HG02973 (cell line): ENCODE data around the gene MPDU1.

Experiments
- ATAC-seq: cut with Tn5 transposase; IDR thresholded peaks from one replicate; pipeline ENCODE4 v1.9.1; 2021; ENCODE audit warnings: moderate library complexity; ENCODE audit not compliant: unreplicated experiment

Gene MPDU1

DNA sequence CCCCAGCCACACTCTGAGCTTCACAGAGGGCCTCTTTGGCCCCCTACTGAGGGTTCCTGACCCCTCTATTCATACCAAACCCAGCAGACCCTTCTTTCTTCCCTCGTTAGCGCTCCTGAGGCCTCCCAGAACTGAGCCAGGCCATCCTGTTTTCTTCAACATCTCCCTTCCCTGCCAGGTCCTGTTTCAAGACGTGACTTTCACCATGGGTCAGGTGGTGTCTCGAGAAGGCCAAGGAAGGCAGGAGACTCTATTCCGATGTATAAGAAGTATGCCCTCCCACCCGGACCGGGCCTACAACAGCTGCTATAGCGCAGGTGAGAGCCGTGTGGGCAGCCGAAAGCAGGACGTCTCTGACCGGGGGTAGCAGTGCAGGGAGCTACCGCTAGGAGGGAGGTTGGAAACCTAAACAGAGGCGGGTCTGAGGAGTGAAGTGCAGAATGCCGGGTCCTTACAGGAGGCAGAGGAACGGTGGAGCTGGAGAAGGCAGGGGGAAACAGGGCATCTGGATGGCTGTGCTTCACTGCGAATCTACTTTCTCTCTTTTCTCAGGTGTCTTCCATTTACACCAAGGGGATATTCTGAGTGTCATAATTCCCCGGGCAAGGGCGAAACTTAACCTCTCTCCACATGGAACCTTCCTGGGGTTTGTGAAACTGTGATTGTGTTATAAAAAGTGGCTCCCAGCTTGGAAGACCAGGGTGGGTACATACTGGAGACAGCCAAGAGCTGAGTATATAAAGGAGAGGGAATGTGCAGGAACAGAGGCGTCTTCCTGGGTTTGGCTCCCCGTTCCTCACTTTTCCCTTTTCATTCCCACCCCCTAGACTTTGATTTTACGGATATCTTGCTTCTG, 23.3 kb upstream of the MPDU1 start:
- ATAC-seq, result no peak

DNA sequence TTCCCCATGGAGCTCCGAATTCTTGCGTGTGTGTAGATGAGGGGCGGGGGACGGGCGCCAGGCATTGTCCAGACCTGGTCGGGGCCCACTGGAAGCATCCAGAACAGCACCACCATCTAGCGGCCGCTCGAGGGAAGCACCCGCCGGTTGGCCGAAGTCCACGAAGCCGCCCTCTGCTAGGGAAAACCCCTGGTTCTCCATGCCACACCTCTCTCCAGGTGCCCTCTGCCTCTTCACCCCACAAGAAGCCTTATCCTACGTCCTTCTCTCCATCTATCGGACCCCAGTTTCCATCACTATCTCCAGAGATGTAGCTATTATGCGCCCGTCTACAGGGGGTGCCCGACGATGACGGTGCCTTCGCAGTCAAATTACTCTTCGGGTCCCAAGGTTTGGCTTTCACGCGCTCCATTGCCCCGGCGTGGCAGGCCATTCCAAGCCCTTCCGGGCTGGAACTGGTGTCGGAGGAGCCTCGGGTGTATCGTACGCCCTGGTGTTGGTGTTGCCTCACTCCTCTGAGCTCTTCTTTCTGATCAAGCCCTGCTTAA, 22.6 kb upstream of the MPDU1 start:
- ATAC-seq, result peak; percentile 43

DNA sequence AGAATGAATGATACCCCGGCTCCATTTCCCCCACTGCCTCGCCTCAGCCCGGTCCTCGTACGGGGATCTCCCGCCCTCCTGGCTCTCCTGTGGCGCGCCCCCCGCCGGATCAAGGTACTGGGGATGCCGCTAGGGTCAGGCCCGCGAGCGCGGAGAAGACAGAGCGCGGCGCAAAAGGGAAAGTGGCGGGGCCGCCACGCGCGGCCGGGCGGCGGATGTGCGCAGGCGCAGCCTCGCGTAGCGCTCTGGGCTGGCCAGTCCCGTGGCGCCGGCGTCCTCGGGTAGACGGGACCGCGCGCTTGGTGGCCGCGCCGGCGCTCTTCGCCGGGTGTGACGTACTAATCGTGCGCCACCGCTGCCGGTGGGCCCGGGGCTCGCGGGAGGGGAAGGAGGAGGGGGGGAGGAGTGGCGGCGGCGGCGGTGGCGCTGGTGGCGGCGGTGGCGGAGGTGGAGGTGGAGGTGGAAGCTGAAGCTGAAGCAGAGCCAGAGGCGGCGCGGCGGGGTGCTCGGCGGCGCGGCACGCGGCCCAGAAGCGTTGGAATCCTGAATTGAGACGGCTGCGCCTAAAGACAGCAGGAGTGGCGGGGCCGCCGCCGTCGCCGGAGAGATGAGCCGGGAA, 22.0 kb upstream of the MPDU1 start, which contains the start of gene SENP3:
Gene SENP3 (plus strand): TSS at position 331 of the 619 bp plus-strand sequence. CDS start 1,158 bp downstream, outside the sequence.
- ATAC-seq, result peak; percentile 47

DNA sequence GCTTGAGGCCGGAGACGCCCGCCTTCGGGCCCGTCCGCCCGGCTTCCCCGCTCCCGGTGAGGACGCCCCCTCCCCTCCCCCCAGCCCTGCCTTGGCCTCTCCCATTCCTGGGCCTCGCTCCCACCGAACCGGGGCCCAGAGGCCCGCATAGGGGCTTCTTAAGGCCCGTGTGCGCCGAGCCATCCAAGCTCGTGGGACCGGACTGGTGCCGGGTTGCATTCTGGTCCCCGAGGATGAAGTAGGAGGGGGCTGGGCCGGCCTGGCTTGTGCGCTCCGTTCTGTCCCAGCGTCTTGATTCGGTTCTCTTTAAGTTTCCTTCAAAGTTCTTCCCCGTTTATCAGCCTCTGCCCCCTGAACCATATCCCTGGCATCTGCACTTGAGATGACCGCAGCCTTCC, 21.4 kb upstream of the MPDU1 start:
- ATAC-seq, result no peak

DNA sequence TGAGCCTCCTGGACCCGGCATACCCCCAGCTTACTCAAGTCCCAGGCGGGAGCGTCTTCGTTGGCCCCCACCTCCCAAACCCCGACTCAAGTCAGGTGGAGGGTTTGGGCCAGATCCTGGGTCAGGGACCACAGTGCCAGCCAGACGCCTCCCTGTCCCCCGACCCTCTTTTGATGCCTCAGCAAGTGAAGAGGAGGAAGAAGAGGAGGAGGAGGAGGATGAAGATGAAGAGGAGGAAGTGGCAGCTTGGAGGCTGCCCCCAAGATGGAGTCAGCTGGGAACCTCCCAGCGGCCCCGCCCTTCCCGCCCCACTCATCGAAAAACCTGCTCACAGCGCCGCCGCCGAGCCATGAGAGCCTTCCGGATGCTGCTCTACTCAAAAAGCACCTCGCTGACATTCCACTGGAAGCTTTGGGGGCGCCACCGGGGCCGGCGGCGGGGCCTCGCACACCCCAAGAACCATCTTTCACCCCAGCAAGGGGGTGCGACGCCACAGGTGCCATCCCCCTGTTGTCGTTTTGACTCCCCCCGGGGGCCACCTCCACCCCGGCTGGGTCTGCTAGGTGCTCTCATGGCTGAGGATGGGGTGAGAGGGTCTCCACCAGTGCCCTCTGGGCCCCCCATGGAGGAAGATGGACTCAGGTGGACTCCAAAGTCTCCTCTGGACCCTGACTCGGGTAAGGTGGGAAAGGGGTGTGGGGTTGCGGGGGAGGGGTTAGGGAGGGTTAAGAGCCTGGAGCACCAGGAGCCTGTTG, 20.4 kb upstream of the MPDU1 start:
- ATAC-seq, result no peak

DNA sequence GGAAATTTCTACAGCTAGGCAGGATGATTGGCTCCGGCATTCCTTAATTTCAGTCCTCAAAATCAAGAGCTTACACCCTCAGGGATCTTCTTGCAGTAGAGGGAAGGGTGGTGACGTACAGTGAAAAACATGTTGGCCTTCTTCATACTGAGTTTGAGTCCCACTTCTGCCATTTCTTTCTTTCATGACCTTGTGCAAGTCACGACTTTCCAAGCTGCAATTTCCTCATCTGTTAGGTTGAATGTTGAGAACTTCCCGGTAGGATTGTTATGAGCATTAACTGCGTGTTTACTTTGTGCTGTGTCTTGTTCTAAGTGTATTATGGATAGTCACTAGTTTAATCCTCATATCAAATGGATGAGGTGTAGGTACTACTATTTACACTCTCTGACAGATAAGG, 14.1 kb upstream of the MPDU1 start:
- no peak for ATAC-seq

DNA sequence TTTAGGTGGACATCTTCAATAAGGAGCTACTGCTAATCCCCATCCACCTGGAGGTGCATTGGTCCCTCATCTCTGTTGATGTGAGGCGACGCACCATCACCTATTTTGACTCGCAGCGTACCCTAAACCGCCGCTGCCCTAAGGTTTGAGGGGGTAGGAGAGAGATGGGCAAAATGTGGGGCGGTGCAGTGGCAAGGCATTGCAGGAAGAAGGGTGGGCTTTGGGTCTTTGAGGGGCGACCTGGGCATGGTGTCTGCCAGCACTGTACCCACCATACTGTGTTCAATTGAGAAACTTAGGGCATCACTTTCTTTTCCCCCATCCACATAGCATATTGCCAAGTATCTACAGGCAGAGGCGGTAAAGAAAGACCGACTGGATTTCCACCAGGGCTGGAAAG, 13.3 kb upstream of the MPDU1 start:
- no peak for ATAC-seq

DNA sequence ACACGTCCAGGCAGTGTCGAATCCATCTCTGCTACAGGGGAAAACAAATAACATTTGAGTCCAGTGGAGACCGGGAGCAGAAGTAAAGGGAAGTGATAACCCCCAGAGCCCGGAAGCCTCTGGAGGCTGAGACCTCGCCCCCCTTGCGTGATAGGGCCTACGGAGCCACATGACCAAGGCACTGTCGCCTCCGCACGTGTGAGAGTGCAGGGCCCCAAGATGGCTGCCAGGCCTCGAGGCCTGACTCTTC, 11.4 kb upstream of the MPDU1 start:
- ATAC-seq, result peak; percentile 82

DNA sequence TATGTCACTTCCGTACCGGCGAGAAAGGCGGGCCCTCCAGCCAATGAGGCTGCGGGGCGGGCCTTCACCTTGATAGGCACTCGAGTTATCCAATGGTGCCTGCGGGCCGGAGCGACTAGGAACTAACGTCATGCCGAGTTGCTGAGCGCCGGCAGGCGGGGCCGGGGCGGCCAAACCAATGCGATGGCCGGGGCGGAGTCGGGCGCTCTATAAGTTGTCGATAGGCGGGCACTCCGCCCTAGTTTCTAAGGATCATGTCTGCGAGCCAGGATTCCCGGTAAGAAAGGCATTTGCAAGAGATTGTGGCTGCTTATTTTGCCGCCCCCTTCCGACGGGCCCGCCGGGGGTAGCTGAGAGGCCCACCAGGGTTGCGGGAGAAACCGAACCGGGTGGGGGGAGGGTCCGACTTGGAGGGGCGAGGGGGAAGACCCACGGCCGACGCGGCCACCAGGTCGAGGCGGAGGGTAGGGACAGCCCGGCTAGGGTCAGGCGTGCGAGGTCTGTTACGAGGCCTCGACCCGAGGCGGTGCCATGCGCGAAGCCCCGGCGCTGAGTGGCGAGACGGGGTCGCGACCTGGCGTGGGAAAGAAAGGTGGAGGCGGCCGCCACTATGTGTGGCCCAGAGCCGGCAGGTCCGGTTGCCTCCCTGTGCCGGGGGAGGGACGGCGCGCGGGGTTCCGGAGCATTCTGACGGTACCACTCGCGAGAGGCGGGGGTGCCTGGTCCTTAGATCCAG, 10.9 kb upstream of the MPDU1 start:
- peak; percentile 1 for ATAC-seq

DNA sequence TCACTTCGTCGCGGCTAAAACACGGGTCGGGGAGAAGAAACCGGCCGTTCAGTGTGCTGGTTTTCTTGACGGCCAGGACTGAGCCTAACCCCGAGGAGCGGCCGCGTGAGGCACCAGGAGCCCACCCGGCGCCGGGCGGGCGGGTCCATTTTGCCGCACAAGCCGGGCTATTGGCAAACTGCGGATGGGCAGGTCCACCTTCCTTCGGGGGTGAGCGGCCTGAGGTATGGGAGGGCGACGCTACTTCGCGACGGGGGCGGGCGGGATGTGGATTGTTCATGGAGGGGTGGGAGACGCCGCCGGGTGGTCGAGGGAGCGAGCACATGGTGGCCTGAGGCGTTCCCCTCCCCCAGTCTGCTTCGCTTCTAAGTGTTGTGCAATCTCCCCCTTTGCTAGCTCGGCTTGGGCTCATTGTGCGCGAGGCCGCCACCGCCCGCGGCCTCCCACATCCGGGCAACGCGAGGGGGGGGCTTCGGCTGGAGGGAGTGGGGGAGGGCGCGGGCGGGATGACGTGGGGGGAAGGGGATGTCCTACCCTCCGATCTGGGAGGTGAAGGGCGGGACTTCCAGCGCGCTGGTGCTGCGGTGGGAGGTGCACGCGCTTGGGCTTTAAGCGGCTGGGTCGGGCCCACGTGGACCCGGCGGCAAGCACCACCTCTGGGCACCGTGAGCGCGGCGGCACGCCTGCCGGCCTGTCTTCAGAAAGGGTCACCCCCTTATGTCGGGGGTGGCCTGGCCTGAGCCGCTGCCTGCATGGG, 10.2 kb upstream of the MPDU1 start:
- no peak for ATAC-seq

DNA sequence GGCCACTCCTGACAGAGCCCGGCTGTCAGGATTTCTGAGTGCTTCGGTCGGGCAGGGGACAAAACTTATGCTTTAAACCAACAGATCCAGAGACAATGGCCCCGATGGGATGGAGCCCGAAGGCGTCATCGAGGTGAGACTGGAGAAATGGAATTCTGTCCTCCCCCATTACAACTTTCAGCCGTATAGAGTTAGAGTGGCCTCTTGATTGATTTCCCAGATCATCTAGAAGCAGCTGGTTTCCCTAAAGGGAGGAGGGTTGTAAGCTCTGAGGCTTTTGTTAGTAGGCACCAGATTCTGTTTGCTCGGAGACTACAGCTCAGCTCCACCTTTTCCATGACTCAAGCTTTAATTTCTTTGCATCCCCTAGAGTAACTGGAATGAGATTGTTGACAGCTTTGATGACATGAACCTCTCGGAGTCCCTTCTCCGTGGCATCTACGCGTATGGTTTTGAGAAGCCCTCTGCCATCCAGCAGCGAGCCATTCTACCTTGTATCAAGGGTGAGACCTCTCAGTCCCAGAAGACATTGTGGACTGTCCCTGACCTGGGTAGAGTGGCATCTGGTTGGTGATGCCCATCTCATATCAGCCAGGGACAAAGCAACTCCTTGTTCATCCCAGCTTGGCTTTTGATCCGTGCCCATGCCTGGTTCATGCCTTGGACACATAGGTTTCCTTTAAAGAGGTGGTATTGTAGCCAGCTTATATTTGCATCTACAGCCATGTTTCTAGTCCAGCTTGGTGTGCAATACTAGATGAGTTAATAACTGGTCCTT, 9.3 kb upstream of the MPDU1 start:
- ATAC-seq, result no peak

DNA sequence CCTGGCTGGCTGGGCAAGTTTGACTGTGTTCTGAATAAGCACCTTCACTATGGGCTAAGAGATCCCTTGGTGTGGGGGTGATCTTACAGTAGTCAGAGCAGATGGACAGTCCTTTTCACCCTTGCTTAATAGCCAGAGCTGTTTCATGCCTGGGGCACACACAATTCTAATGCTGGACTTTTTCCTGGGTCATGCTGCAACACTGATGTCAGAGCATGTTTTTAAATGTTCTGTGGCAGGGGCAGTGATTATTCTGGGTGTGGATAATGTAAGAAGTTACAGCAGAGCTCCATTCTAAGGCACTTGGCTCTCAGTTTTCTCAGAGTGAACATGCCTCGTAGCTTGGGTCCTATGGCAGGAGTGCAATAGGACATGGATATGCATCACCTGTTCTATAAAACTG, 8.2 kb upstream of the MPDU1 start:
- ATAC-seq, result no peak

DNA sequence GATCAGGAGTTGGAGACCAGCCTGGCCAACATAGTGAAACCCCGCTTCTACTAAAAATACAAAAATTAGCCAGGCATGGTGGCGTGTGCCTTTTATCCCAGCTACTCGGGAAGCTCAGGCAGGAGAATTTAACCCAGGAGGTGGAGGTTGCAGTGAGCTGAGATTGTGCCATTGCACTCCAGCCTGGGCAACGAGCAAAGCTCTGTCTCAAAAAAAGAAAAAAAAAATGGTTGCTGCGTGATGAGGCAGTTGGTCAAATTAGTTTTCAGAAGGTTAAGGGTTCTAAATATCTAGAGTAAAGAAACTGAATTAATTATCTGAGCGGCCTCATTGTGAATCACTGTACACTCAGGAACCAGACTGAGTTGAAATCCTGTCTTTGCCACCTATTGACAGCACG, 7.7 kb upstream of the MPDU1 start:
- ATAC-seq, result no peak

DNA sequence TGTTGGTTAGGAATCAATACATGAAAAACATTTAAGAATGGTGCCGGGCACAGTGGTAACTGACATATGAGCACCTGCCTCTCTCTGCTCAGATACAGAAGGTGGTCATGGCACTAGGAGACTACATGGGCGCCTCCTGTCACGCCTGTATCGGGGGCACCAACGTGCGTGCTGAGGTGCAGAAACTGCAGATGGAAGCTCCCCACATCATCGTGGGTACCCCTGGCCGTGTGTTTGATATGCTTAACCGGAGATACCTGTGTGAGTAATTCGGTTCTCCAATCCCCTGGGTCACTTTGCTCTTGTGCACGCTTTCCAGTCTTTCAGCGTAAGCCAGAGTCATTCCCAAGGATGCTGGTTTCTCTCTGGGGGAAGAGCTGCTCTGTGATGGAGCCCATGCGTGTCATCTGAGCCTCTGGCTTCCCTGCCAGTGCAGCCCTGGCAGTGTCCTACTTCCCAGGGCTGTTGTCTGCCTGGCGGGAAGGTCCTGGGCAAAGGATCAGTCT, 7.2 kb upstream of the MPDU1 start:
- no peak for ATAC-seq

DNA sequence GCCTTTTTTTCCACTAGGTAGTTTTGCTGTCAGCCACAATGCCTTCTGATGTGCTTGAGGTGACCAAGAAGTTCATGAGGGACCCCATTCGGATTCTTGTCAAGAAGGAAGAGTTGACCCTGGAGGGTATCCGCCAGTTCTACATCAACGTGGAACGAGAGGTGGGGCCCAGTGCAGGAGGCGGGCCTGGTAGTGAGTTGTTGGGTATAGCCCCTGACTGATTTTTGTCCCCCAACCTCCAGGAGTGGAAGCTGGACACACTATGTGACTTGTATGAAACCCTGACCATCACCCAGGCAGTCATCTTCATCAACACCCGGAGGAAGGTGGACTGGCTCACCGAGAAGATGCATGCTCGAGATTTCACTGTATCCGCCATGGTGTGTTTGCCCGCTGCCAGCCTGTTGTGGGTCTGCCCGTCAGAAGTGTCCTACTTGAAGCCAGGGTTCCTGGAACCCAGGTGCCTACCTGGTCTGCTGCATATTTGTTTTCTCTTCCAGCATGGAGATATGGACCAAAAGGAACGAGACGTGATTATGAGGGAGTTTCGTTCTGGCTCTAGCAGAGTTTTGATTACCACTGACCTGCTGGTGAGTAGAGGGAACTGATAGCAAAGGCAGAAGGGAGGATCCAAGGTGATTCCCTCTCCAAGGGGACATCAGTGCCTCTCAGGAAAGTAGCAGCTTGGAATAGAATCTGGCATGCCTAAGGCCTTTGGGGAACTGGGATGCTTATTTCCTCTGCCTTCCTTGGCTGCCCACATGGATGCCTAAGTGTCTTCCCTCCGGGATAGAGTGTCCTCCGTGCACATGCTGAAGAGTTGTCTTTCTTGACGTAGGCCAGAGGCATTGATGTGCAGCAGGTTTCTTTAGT, 6.1 kb upstream of the MPDU1 start:
- no peak for ATAC-seq

DNA sequence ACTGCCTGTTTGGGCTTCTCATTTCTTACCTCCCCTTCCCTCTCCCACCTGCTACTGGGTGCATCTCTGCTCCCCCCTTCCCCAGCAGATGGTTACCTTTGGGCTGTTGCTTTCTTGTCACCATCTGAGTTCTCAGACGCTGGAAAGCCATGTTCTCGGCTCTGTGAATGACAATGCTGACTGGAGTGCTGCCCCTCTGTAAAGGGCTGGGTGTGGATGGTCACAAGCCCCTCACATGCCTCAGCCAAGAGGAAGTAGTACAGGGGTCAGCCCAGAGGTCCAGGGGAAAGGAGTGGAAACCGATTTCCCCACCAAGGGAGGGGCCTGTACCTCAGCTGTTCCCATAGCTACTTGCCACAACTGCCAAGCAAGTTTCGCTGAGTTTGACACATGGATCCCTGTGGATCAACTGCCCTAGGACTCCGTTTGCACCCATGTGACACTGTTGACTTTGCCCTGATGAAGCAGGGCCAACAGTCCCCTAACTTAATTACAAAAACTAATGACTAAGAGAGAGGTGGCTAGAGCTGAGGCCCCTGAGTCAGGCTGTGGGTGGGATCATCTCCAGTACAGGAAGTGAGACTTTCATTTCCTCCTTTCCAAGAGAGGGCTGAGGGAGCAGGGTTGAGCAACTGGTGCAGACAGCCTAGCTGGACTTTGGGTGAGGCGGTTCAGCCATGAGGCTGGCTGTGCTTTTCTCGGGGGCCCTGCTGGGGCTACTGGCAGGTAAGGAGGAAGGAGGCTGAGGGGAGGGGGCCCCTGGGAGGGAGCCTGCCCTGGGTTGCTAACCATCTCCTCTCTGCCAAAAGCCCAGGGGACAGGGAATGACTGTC, 4.4 kb upstream of the MPDU1 start, which contains the start of gene CD68:
Gene CD68 (plus strand): TSS at position 638 of the 833 bp plus-strand sequence. CDS start 40 bp downstream, at position 678.
- ATAC-seq, result peak; percentile 40

DNA sequence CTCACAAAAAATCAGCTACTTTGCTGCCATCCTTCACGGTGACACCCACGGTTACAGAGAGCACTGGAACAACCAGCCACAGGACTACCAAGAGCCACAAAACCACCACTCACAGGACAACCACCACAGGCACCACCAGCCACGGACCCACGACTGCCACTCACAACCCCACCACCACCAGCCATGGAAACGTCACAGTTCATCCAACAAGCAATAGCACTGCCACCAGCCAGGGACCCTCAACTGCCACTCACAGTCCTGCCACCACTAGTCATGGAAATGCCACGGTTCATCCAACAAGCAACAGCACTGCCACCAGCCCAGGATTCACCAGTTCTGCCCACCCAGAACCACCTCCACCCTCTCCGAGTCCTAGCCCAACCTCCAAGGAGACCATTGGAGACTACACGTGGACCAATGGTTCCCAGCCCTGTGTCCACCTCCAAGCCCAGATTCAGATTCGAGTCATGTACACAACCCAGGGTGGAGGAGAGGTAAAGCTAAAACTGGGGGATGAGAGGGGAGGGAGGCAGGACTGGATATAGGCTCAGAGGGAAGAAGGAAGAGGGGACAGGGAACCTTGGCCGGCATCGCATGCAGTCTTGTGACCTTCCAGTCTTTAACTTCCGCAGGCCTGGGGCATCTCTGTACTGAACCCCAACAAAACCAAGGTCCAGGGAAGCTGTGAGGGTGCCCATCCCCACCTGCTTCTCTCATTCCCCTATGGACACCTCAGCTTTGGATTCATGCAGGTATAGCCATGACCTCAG, 3.6 kb upstream of the MPDU1 start:
- no peak for ATAC-seq
